HG02763 (cell line): Measurements from ENCODE around the gene CLK2.
"Not testable (repeated sequence)": the region's sequence is repeated elsewhere in the genome, so short reads cannot be mapped to it uniquely, and the experiment has no call there.

Experiments
- ATAC-seq: cut with Tn5 transposase; IDR thresholded peaks from one replicate; pipeline ENCODE4 v1.9.1; 2021; ENCODE audit warnings: mild to moderate bottlenecking, moderate library complexity; ENCODE audit not compliant: unreplicated experiment

Gene CLK2

DNA sequence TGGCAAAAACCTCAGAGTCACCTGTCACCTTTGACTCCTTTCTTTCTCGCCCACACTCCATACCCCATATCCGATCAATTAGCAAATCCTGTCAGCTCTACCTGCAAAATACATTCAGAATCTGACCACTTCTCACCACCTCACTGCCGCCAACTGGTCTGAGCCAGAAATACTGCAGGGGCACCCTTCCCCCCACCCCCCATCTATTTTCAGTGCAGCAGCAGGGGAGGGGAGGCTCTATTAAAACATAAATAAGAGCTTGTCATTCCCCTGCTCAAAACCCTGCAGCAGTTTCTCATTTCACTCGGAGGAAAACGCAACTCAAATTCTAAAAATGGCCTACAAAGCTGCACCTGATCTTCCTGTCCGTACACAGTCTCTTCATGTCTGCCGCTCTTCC, 24.1 kb upstream of the CLK2 start:
- no peak for ATAC-seq

GRCh38 chr1:155296661-155297060, 23.4 kb upstream of the CLK2 start:
- no peak for ATAC-seq

- ATAC-seq: no peak
Measured at GRCh38 chr1:155295942-155296267, 22.6 kb upstream of the CLK2 start.

DNA sequence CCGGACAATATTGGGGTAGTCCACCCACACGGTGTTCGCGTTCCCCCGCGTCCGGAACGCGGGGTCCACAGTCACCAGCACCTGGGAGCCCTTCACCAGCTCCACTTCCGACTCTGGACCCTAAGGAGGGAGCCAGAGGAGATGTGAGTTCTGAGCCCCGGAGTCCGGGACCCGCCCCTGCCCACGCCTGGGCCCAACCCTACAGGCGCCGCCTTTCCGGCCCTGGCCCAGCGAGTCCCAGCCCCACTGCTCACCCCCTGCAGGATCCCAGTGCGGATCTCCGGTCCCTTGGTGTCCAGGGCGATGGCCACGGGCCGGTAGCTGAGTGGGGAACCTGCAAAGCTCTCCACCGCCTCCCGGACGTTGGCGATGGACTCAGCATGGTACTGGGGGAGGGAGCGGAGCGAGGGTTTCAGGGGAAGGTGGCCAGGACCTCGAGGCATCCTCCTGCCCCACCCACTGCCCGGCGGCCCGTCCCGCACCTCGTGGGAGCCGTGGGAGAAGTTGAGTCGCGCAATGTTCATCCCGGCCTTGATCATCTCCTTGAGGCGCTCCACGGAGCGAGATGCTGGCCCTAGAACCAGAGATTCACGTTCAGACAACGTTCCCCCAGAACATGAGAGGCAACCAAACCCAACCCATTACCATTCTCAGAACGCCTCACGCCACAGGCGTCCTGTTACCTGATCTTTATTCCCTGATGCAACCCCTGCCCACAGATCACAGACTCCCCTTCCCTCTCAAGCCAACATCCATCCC, 22.1 kb upstream of the CLK2 start:
- ATAC-seq: no peak

DNA sequence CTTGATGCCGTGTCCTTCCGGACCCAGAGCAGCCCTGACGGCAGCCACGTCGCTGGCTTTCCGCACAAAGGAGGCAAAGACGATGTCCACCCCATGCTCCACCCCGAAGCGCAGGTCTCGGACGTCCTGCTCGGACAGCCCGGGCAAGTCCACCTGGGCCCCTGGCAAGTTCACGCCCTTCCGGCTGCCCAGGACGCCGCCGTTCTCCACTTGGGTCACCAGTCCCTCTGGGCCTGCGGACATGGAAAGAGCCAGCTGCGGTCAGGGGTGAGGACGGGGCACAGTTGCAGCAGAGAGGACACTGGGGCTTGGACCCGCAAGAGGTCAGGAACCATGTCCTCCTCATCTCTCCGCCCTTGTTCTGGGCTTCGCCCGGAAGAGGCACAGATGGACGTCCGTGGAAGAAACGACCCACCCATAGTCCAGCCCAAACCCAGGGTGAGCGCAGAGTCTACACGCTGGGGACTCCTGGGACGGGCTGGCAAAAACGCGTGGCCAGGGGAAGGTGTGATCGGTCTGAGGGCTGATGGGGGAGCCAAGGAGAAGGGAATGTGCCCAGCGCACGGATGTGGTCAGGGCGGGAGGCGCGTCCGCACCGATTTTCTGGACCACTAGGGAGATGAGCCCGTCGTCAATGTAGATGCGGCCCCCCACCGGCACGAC, 21.3 kb upstream of the CLK2 start:
- ATAC-seq: no peak

GRCh38 chr1:155293086-155293749, 19.9 kb upstream of the CLK2 start:
- no peak for ATAC-seq

- not testable (repeated sequence) for ATAC-seq
Measured at GRCh38 chr1:155291006-155291405, 17.7 kb upstream of the CLK2 start.

GRCh38 chr1:155287987-155288543, 14.8 kb upstream of the CLK2 start:
- ATAC-seq: no peak

- ATAC-seq: no peak
Measured at GRCh38 chr1:155286544-155286943, 13.2 kb upstream of the CLK2 start.

- ATAC-seq: no peak
Measured at GRCh38 chr1:155285631-155286044, 12.3 kb upstream of the CLK2 start.

- no peak for ATAC-seq
Measured at GRCh38 chr1:155285063-155285462, 11.8 kb upstream of the CLK2 start.

DNA sequence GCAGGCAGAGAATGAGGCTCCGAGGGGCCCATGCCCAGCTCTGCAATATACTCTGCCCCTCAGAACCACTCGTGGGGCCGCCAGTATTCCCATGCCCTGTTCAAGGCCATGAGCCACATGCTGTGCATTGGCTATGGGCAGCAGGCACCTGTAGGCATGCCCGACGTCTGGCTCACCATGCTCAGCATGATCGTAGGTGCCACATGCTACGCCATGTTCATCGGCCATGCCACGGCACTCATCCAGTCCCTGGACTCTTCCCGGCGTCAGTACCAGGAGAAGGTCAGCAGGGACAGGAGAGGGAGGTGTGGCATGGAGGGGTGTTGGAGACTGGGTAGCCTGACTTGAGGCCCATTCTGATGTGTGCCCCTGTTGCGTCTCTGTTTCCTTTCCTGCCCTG, 11.2 kb upstream of the CLK2 start:
- no peak for ATAC-seq

DNA sequence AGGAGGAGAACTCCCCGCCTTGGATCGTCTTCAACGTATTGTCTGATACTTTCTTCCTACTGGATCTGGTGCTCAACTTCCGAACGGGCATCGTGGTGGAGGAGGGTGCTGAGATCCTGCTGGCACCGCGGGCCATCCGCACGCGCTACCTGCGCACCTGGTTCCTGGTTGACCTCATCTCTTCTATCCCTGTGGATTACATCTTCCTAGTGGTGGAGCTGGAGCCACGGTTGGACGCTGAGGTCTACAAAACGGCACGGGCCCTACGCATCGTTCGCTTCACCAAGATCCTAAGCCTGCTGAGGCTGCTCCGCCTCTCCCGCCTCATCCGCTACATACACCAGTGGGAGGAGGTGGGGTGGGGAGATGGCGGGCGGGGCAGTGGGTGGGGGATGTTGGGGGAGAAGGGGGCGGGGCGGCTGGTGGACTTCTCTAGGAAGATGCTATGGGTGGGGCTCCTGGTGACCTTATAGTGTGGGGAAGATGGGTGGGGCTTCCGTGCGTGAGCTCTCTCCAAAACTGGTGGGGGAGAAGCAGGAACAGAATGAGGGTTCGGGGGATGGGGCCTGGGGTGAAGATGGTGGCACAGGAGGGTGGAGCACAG, 9.3 kb upstream of the CLK2 start:
- no peak for ATAC-seq

- no peak for ATAC-seq
Measured at GRCh38 chr1:155279268-155279667, 6.0 kb upstream of the CLK2 start.

GRCh38 chr1:155278689-155279160, 5.4 kb upstream of the CLK2 start:
- ATAC-seq: no peak

- no peak for ATAC-seq
Measured at GRCh38 chr1:155277902-155278688, 4.8 kb upstream of the CLK2 start.

DNA sequence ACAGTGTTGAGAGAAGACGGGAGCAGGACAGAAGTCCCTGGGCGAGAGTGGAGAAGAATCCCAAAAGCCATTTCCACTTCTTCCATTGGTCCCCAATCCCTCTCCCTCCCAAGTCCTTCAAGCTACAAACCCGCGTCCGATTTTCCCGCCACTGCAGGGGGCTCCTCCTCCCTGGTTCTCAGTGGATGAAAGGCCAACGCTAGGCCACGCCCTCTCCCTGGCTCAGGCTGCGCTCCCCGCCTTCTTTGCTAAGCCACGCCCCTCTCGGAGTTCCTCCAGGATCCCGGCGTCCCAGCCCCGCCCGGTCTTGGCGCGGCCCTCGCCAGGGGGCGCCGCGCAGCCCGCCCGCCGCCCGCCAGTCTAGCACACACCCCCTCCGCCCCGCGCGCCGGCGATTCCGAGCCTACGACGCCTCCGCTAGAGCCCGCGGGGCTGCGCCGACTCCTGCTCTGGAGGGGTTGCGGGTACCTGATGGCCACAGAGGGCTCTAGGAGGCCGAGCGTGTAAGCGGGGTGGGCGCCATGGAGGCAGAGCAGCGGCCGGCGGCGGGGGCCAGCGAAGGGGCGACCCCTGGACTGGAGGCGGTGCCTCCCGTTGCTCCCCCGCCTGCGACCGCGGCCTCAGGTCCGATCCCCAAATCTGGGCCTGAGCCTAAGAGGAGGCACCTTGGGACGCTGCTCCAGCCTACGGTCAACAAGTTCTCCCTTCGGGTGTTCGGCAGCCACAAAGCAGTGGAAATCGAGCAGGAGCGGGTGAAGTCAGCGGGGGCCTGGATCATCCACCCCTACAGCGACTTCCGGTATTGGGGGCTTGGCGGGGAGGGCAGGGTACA, 4.0 kb upstream of the CLK2 start, which contains the start of gene HCN3:
Gene HCN3, plus strand, starts transcription at position 394 of the 832 bp plus-strand sequence. Its CDS starts 128 bp downstream, at position 522.
- ATAC-seq: peak; percentile 70

DNA sequence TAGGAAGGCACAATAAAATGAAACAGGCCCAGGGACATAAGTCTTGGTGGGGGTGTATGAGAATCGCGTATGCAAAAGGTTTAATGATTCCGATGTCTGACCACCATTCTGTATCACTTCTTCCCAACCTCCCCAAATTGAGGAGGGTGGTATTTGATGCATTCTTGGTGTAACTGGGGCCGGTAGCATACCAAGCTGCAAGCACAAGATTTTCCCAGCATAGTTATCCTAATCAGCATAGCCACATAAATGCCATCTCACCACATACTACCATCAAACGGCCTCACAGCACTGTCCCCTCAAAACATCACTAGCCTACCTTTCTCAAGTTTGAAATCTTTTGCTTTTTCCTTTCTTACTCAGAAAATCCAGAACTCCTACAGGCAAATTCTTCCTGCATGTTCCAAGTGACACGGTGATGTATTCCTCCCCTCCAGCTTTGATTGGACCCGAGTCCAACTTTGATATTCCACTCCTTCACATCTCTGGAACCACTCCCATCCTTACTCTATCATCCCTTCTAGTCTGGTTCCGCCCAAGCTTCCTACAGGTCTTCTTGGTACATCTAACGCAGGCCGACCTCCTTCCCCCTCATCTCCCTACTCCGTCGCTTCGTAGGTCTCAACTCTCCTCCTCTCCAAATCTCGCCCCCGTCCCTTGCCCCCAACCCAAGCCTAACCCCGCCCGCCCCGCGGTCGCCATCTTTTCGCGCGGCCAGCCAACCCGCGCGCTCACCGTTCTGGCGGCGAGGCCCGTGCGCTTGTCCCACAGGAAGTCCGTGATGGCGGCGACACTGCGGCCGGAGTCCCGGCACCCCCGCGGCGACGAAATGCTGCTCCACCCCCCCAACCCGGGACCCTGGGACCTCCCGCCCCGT, 600 bp downstream of the CLK2 start:
- peak; percentile 31 for ATAC-seq

DNA sequence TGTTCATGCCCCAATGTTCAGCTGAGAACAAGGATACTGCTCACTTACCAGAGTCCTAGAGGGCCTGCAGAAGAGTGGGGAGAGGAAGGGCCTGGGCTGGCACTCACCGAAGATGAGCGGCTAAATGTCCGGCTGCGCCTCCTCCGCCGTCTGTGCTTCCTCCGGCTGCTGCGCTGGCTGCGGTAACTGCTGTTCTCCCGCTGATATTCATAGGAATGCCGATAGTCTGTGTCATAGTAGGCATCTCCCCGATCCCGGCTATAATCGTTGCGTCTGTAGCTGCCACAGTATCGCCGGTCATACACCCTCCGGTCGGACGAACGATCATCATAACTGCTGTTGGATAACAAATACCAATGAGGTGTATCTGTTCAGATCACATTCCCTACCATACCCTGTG, 3.9 kb downstream of the CLK2 start:
- no peak for ATAC-seq
